Astrocyte (in vitro differentiated cells and primary cell): ENCODE data around the gene DCC. TPM values are rescaled to one million over a fixed set of nuclear protein-coding genes. Genes with fewer than 3 reads are reported as not detected.

ENCODE experiments used
- DNase-seq: peaks from one replicate; pipeline ENCODE4 v3.0.0-alpha.2; 2010; ENCODE audit warnings: low read depth
- FAIRE-seq: peaks from 2 replicates; lab custom pipeline; 2011; peaks lifted over from hg19 to GRCh38; lab: Jason Lieb, UNC
- H2AFZ ChIP-seq: 2 replicates; pipeline ENCODE4 v1.6.0; 2012; ENCODE audit warnings: low read depth, low read length, inconsistent platforms
- H3K27ac ChIP-seq: 2 replicates; pipeline ENCODE4 v1.5.1; 2011; ENCODE audit warnings: low read depth, low read length, inconsistent platforms
- H3K27me3 ChIP-seq: 2 replicates; pipeline ENCODE4 v1.6.0; 2011; ENCODE audit warnings: low read length, inconsistent platforms; ENCODE audit not compliant: insufficient read depth
- H3K36me3 ChIP-seq: 2 replicates; pipeline ENCODE4 v1.5.1; 2011; ENCODE audit warnings: low read length, inconsistent platforms; ENCODE audit not compliant: insufficient read depth
- H3K4me1 ChIP-seq: 2 replicates; pipeline ENCODE4 v1.5.1; 2011; ENCODE audit warnings: low read length, inconsistent platforms; ENCODE audit not compliant: insufficient read depth
- H3K4me2 ChIP-seq: 2 replicates; pipeline ENCODE4 v1.6.0; 2012; ENCODE audit warnings: low read length, inconsistent platforms
- H3K4me3 ChIP-seq: 2 replicates; pipeline ENCODE4 v1.5.1; 2011; ENCODE audit warnings: low read depth, mild to moderate bottlenecking, low read length, inconsistent platforms; ENCODE audit not compliant: insufficient read depth
- H3K79me2 ChIP-seq: 2 replicates; pipeline ENCODE4 v1.6.0; 2012; ENCODE audit warnings: mild to moderate bottlenecking, low read length, inconsistent platforms; ENCODE audit not compliant: insufficient read depth
- H3K9ac ChIP-seq: 2 replicates; pipeline ENCODE4 v1.6.0; 2012; ENCODE audit warnings: mild to moderate bottlenecking, low read length, inconsistent platforms
- H3K9me3 ChIP-seq: 2 replicates; pipeline ENCODE4 v1.5.1; 2012; ENCODE audit warnings: low read depth, mild to moderate bottlenecking, low read length, inconsistent platforms; ENCODE audit not compliant: insufficient read depth
- H4K20me1 ChIP-seq: 2 replicates; pipeline ENCODE4 v1.6.0; 2012; ENCODE audit warnings: low read length, inconsistent platforms; ENCODE audit not compliant: insufficient read depth
- H3K27ac Mint-ChIP-seq: one replicate; pipeline ENCODE4 v1.8.0; 2021; ENCODE audit warnings: mild to moderate bottlenecking, mixed read lengths; ENCODE audit not compliant: unreplicated experiment
- H3K27me3 Mint-ChIP-seq: one replicate; pipeline ENCODE4 v1.8.0; 2021; ENCODE audit warnings: low read depth, mixed read lengths; ENCODE audit not compliant: unreplicated experiment
- H3K36me3 Mint-ChIP-seq: one replicate; pipeline ENCODE4 v1.8.0; 2021; ENCODE audit warnings: low read depth, mixed read lengths; ENCODE audit not compliant: unreplicated experiment
- H3K4me1 Mint-ChIP-seq: one replicate; pipeline ENCODE4 v1.8.0; 2021; ENCODE audit warnings: low read depth, mixed read lengths; ENCODE audit not compliant: unreplicated experiment
- H3K4me3 Mint-ChIP-seq: one replicate; pipeline ENCODE4 v1.8.0; 2021; ENCODE audit warnings: mild to moderate bottlenecking, moderate library complexity, mixed read lengths; ENCODE audit not compliant: unreplicated experiment
- H3K9me3 Mint-ChIP-seq: one replicate; pipeline ENCODE4 v1.8.0; 2021; ENCODE audit warnings: mild to moderate bottlenecking, mixed read lengths; ENCODE audit not compliant: unreplicated experiment
- EZH2 ChIP-seq: IDR thresholded peaks from 2 replicates; pipeline ENCODE4 v1.6.1; 2012; ENCODE audit warnings: mild to moderate bottlenecking, low read length, inconsistent platforms; ENCODE audit not compliant: insufficient read depth
- total RNA-seq: library from RNA; stranded (reverse); gene quantifications from 2 replicates; pipeline ENCODE4 v1.2.1, GENCODE V29; 2021
- TF ChIP-seq, protein P1 (sequence below): IDR thresholded peaks from 2 replicates; pipeline ENCODE4 v1.5.1; 2011; ENCODE audit warnings: low read depth, mild to moderate bottlenecking, inconsistent platforms, low read length, moderate library complexity; ENCODE audit not compliant: insufficient read depth

DCC gene
- total RNA-seq, 1 donor from 2014 or later: 2.6 TPM

DNA sequence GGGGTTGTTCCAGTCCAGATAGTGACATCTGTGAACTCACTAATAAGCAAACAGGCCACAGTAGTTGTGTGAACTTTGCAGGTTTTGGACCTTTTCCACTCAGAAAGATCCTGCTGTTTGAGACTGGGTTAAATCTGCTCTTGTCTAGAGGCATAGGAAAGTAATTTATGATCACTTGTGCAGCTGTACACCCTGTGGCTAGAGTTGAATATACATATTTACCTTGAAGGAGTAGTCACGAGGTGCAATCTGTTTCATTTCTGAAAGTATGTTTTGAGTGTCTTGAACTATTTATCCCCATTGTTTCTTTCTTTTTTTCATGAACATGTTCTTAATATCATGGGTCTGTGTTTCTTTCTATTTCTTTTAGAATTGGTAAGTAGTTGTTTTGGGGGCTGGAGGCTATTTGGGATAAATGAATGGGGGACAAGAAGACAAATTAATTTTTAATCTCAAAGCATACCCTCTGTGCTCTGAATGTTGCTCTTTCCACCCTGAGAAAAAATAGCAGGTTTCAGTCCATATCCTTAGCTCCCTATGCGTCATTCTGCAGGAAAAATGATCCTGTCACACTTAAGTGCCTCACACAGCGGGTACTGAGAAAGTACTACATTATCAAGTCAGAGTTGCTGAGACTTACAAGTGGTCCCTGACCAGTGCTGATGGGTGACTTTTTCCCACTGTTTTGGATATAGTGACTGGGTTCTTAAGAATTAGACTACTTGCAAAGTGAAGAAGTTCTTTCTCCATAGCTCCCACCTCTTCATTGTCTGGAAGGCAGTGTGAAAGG lies 28.2 kb downstream of the DCC start:
- Mint-ChIP-seq H3K27me3 (no peaks in the 10 kb centered on the region), H3K36me3 (no peaks in the 10 kb centered on the region), H3K9me3 (no peaks in the 10 kb centered on the region), H3K4me3 (no peak overlapping the region), H3K27ac (no peak overlapping the region), H3K4me1 (no peaks in the 10 kb centered on the region)
- FAIRE-seq (no peak), DNase-seq (no peak)
- Histone ChIP-seq H3K27ac (no peak overlapping the region), H4K20me1 (no peaks in the 10 kb centered on the region), H3K4me3 (no peak overlapping the region), H3K4me2 (no peak overlapping the region), H3K9ac (no peak overlapping the region), H3K9me3 (no peaks in the 10 kb centered on the region), H2AFZ (no peak overlapping the region), H3K36me3 (no peaks in the 10 kb centered on the region), H3K27me3 (no peaks in the 10 kb centered on the region), H3K79me2 (no peaks in the 10 kb centered on the region), H3K4me1 (no peaks in the 10 kb centered on the region)
- TF ChIP-seq, protein P1, sequence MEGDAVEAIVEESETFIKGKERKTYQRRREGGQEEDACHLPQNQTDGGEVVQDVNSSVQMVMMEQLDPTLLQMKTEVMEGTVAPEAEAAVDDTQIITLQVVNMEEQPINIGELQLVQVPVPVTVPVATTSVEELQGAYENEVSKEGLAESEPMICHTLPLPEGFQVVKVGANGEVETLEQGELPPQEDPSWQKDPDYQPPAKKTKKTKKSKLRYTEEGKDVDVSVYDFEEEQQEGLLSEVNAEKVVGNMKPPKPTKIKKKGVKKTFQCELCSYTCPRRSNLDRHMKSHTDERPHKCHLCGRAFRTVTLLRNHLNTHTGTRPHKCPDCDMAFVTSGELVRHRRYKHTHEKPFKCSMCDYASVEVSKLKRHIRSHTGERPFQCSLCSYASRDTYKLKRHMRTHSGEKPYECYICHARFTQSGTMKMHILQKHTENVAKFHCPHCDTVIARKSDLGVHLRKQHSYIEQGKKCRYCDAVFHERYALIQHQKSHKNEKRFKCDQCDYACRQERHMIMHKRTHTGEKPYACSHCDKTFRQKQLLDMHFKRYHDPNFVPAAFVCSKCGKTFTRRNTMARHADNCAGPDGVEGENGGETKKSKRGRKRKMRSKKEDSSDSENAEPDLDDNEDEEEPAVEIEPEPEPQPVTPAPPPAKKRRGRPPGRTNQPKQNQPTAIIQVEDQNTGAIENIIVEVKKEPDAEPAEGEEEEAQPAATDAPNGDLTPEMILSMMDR: no peak
- TF ChIP-seq EZH2: no peak

DNA sequence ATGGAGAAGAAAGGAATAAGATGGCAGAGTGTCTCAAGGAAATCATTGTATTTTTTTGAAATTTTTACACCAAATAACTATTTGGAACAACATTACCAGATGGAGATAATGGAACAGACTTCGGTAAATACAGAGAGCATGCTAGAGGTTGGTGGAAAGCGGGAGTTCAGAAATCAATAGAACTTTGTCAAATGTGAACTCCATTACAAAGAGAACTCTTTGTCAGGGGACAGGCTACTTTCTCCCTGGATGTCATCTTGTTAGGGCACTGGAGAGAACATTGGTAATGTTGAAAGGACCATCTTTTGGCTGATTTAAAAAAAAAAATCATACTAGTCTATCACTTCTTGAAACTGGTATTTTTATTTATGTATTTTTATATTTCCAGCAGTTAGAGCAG lies 30.8 kb downstream of the DCC start:
- Histone ChIP-seq H3K9me3 (no peaks in the 10 kb centered on the region), H3K4me3 (no peak overlapping the region), H3K79me2 (no peaks in the 10 kb centered on the region), H3K9ac (no peak overlapping the region), H4K20me1 (no peaks in the 10 kb centered on the region), H3K36me3 (no peaks in the 10 kb centered on the region), H3K27ac (no peak overlapping the region), H3K4me2 (no peak overlapping the region), H2AFZ (no peak overlapping the region), H3K27me3 (no peaks in the 10 kb centered on the region), H3K4me1 (no peaks in the 10 kb centered on the region)
- no peak for FAIRE-seq
- no peak for TF ChIP-seq EZH2
- TF ChIP-seq, protein P1: no peak
- Mint-ChIP-seq H3K9me3 (no peaks in the 10 kb centered on the region), H3K27ac (no peak overlapping the region), H3K36me3 (no peaks in the 10 kb centered on the region), H3K4me1 (no peaks in the 10 kb centered on the region), H3K27me3 (no peaks in the 10 kb centered on the region), H3K4me3 (no peak overlapping the region)
- no peak for DNase-seq

DNA sequence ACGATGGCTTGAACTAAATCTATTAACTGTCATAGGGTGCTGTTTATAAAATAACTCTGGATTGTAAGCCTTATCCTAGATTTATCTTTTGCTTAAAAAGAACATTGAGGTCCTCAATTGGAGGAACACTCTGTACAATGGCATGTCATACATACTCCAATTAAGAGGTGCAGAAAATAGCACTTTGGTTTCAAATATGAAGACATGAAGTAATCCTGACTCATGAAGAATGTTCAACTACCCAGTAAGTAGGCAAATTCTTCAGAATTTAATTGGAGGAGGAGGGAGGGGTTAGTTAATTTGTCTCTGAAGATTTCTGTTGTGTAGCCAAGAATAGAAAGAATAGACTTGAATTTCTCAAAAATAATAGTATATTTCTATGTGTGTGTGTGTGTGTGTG lies 36.1 kb downstream of the DCC start:
- no peak for FAIRE-seq
- H3K27ac ChIP-seq: no peak overlapping the region
- H3K9ac ChIP-seq: no peak overlapping the region
- Mint-ChIP-seq H3K4me3 (no peak overlapping the region), H3K4me1 (no peaks in the 10 kb centered on the region), H3K27me3 (no peaks in the 10 kb centered on the region), H3K36me3 (no peaks in the 10 kb centered on the region), H3K9me3 (no peaks in the 10 kb centered on the region), H3K27ac (no peak overlapping the region)
- no peak for DNase-seq
- H4K20me1 ChIP-seq: no peaks in the 10 kb centered on the region
- no peaks in the 10 kb centered on the region for H3K79me2 ChIP-seq
- no peak for TF ChIP-seq EZH2
- H3K36me3 ChIP-seq: no peaks in the 10 kb centered on the region
- H3K4me3 ChIP-seq: no peak overlapping the region
- no peaks in the 10 kb centered on the region for H3K4me1 ChIP-seq
- H3K27me3 ChIP-seq: no peaks in the 10 kb centered on the region
- no peak overlapping the region for H3K4me2 ChIP-seq
- H2AFZ ChIP-seq: no peak overlapping the region
- H3K9me3 ChIP-seq: no peaks in the 10 kb centered on the region
